SK-N-SH (cell line): Measurements from ENCODE around the gene SPRED2. TPM values are rescaled to one million over a fixed set of nuclear protein-coding genes. Genes with fewer than 3 reads are reported as not detected.

ENCODE experiments used
- CTCF ChIA-PET: fragments of 300-600, 350-600 bp; formaldehyde crosslinking; extraction: SDS; loops from one replicate; lab custom pipeline; 2021; lab: Yijun Ruan, JAX
- POLR2A ChIA-PET: fragments of 350-600 bp; sonication (Branson Sonifier 250); formaldehyde crosslinking; extraction: SDS; loops from one replicate; lab custom pipeline; 2020; ENCODE audit warnings: antibody characterized with exemption, inconsistent platforms; lab: Yijun Ruan, JAX
- DNase-seq: peaks from one replicate; pipeline ENCODE4 v3.0.0; 2012
- H2AFZ ChIP-seq: fragments of 200-600 bp; sonication (generic); 2 replicates; pipeline ENCODE4 v1.8.1; 2016; ENCODE audit warnings: antibody characterized with exemption, mild to moderate bottlenecking, low read depth
- H3F3A ChIP-seq: fragments of 200-600 bp; sonication (generic); replicated peaks from 2 replicates; pipeline ENCODE3; 2016; ENCODE audit warnings: antibody characterized with exemption, mild to moderate bottlenecking; ENCODE audit not compliant: insufficient read depth
- H3K27ac ChIP-seq, 2 experiments: fragments of 200-500 bp in 1 of 2; fragments of 200-600 bp in 1 of 2; sonication (Bioruptor generic) in 1 of 2; sonication (generic), shearing (Covaris generic) in 1 of 2; 2 replicates each; pipeline versions ENCODE4 v1.5.1 to v1.6.1; 2014 to 2016; ENCODE audit warnings: low read depth in 2 of 2, inconsistent platforms in 1 of 2, low read length in 1 of 2, mild to moderate bottlenecking in 1 of 2, mixed read lengths in 1 of 2
- H3K27me3 ChIP-seq: fragments of 200-600 bp; sonication (generic), shearing (Covaris generic); 2 replicates; pipeline ENCODE4 v1.6.1; 2016; ENCODE audit warnings: mixed run types; ENCODE audit not compliant: insufficient read depth
- H3K36me3 ChIP-seq, 2 experiments: fragments of 200-500 bp in 1 of 2; fragments of 200-600 bp in 1 of 2; sonication (Bioruptor generic) in 1 of 2; sonication (generic) in 1 of 2; replicated peaks in 1 of 2; 2 replicates each; pipeline versions ENCODE3 to v1.5.1; 2014 to 2016; ENCODE audit warnings: low read length in 1 of 2, mild to moderate bottlenecking in 1 of 2; ENCODE audit not compliant: insufficient read depth in 2 of 2, control insufficient read depth in 1 of 2
- H3K4me1 ChIP-seq, 2 experiments: fragments of 200-500 bp in 1 of 2; fragments of 200-600 bp in 1 of 2; sonication (Bioruptor generic) in 1 of 2; sonication (generic), shearing (Covaris generic) in 1 of 2; 2 replicates each; pipeline versions ENCODE4 v1.5.1 to v1.6.1; 2014 to 2016; ENCODE audit warnings: low read depth in 1 of 2, low read length in 1 of 2, mixed run types in 1 of 2; ENCODE audit not compliant: insufficient read depth in 2 of 2, control insufficient read depth in 1 of 2
- H3K4me2 ChIP-seq: fragments of 200-600 bp; sonication (generic), shearing (Covaris generic); 2 replicates; pipeline ENCODE4 v1.6.1; 2017; ENCODE audit warnings: mixed run types
- H3K4me3 ChIP-seq, 2 experiments: fragments of 200-500 bp in 1 of 2; fragments of 200-600 bp in 1 of 2; sonication (Bioruptor generic) in 1 of 2; sonication (generic), shearing (Covaris generic) in 1 of 2; 2 replicates each; pipeline versions ENCODE4 v1.5.1 to v1.8.1; 2014 to 2016; ENCODE audit warnings: low read depth in 2 of 2, inconsistent platforms in 1 of 2, low read length in 1 of 2, mild to moderate bottlenecking in 1 of 2, mixed read lengths in 1 of 2, moderate library complexity in 1 of 2
- H3K79me2 ChIP-seq: fragments of 200-600 bp; sonication (generic); 2 replicates; pipeline ENCODE4 v1.8.1; 2017; ENCODE audit warnings: mild to moderate bottlenecking; ENCODE audit not compliant: insufficient read depth
- H3K9ac ChIP-seq: fragments of 200-600 bp; sonication (generic); 2 replicates; pipeline ENCODE4 v1.6.1; 2017; ENCODE audit warnings: mixed run types
- H3K9me2 ChIP-seq: fragments of 200-600 bp; sonication (generic); 2 replicates; pipeline ENCODE4 v1.6.1; 2017; ENCODE audit warnings: mixed run types
- H3K9me3 ChIP-seq: fragments of 200-600 bp; sonication (generic); 2 replicates; pipeline ENCODE4 v1.6.1; 2017; ENCODE audit warnings: mixed run types, mild to moderate bottlenecking, moderate library complexity
- H4K20me1 ChIP-seq: fragments of 200-600 bp; sonication (generic); 2 replicates; pipeline ENCODE4 v1.6.1; 2017; ENCODE audit warnings: mild to moderate bottlenecking, mixed run types; ENCODE audit not compliant: insufficient read depth
- ELF1 ChIP-seq: IDR thresholded peaks from 2 replicates; pipeline ENCODE4 v1.4.0; 2012
- EP300 ChIP-seq, 2 experiments: IDR thresholded peaks; 2 replicates each; pipeline versions ENCODE4 v1.4.0 to v1.6.1; 2012; ENCODE audit warnings: borderline replicate concordance in 1 of 2, low read depth in 1 of 2, low read length in 1 of 2
- EZH2phosphoT487 ChIP-seq: fragments of 200-600 bp; sonication (generic); IDR thresholded peaks from 2 replicates; pipeline ENCODE4 v1.6.1; 2017; ENCODE audit warnings: low read depth, mixed run types, mild to moderate bottlenecking, antibody characterized with exemption, moderate library complexity, borderline replicate concordance
- FOSL2 ChIP-seq: IDR thresholded peaks from 2 replicates; pipeline ENCODE4 v1.4.0; 2012; ENCODE audit warnings: low read depth, mild to moderate bottlenecking, moderate library complexity, borderline replicate concordance
- FOXJ3 ChIP-seq: sonication (generic); formaldehyde crosslinking; IDR thresholded peaks from 2 replicates; pipeline ENCODE4 v1.5.1; 2020; ENCODE audit warnings: mild to moderate bottlenecking, missing genetic modification reagents
- FOXM1 ChIP-seq: IDR thresholded peaks from 2 replicates; pipeline ENCODE4 v1.4.0; 2012; ENCODE audit warnings: low read depth, mild to moderate bottlenecking
- GABPA ChIP-seq: IDR thresholded peaks from 2 replicates; pipeline ENCODE4 v1.4.0; 2012; ENCODE audit warnings: low read depth, mild to moderate bottlenecking
- GATA2 ChIP-seq: sonication (generic); formaldehyde crosslinking; IDR thresholded peaks from 2 replicates; pipeline ENCODE4 v1.5.0; 2020; ENCODE audit warnings: mild to moderate bottlenecking, missing genetic modification reagents
- JUND ChIP-seq: IDR thresholded peaks from 2 replicates; pipeline ENCODE4 v1.4.0; 2012
- MEF2A ChIP-seq: IDR thresholded peaks from 2 replicates; pipeline ENCODE4 v1.4.0; 2012; ENCODE audit warnings: low read depth, borderline replicate concordance
- MXI1 ChIP-seq: IDR thresholded peaks from 2 replicates; pipeline ENCODE4 v1.6.1; 2012; ENCODE audit warnings: mild to moderate bottlenecking, low read depth, low read length, improper control_type of control experiment
- NRF1 ChIP-seq: IDR thresholded peaks from 2 replicates; pipeline ENCODE4 v1.6.1; 2012; ENCODE audit warnings: low read depth, mild to moderate bottlenecking, low read length
- POLR2AphosphoS5 ChIP-seq: IDR thresholded peaks from 2 replicates; pipeline ENCODE4 v1.6.1; 2012; ENCODE audit warnings: low read depth, low read length
- RAD21 ChIP-seq: IDR thresholded peaks from 2 replicates; pipeline ENCODE4 v1.6.1; 2012; ENCODE audit warnings: mild to moderate bottlenecking, low read length
- RCOR1 ChIP-seq: fragments of 150-350 bp; IDR thresholded peaks from 2 replicates; pipeline ENCODE4 v1.6.1; 2017; ENCODE audit warnings: antibody characterized with exemption, low read length
- RFX5 ChIP-seq: IDR thresholded peaks from 2 replicates; pipeline ENCODE4 v1.6.1; 2012; ENCODE audit warnings: mild to moderate bottlenecking, improper control_type of control experiment, low read length
- RXRA ChIP-seq: IDR thresholded peaks from 2 replicates; pipeline ENCODE4 v1.4.0; 2012; ENCODE audit warnings: low read depth, mild to moderate bottlenecking, borderline replicate concordance
- SMC3 ChIP-seq: IDR thresholded peaks from 2 replicates; pipeline ENCODE4 v1.6.1; 2012; ENCODE audit warnings: low read depth, low read length, improper control_type of control experiment
- TAF1 ChIP-seq: IDR thresholded peaks from 2 replicates; pipeline ENCODE4 v1.6.1; 2012; ENCODE audit warnings: low read depth, mild to moderate bottlenecking, low read length, moderate library complexity, borderline replicate concordance
- TEAD4 ChIP-seq: IDR thresholded peaks from 2 replicates; pipeline ENCODE4 v1.4.0; 2012; ENCODE audit warnings: mild to moderate bottlenecking, borderline replicate concordance; ENCODE audit not compliant: insufficient read depth
- YY1 ChIP-seq: IDR thresholded peaks from 2 replicates; pipeline ENCODE4 v1.4.0; 2012; ENCODE audit warnings: low read depth, mild to moderate bottlenecking
- WGBS: methylation state at CpG from one replicate; pipeline ENCODE4 v1.1.6; 2017; ENCODE audit warnings: low lambda C conversion rate; 5-methylcytosine and 5-hydroxymethylcytosine counted together
- polyA plus RNA-seq, 3 experiments: library from polyadenylated mRNA; depleted of rRNA; stranded (reverse); fragments of >200 nt; gene quantifications; 2 replicates each; pipeline ENCODE4 v1.2.3, GENCODE V29; 2012
- TF ChIP-seq, protein P1 (sequence below): IDR thresholded peaks from 2 replicates; pipeline ENCODE4; 2012
- TF ChIP-seq, protein P2 (sequence below): fragments of 200-600 bp; sonication (generic); IDR thresholded peaks from 2 replicates; pipeline ENCODE4 v1.6.1; 2017; ENCODE audit warnings: antibody characterized with exemption, mild to moderate bottlenecking, moderate library complexity
- TF ChIP-seq, protein P3 (sequence below): fragments of 150-350 bp; IDR thresholded peaks from 2 replicates; pipeline ENCODE4 v1.6.1; 2016; ENCODE audit warnings: mild to moderate bottlenecking, low read depth, low read length
- TF ChIP-seq, protein P4 (sequence below): fragments of 150-350 bp; IDR thresholded peaks from 2 replicates; pipeline ENCODE4 v1.6.1; 2017; ENCODE audit warnings: antibody characterized with exemption, low read length, low read depth, borderline replicate concordance
- TF ChIP-seq, protein P5 (sequence below): IDR thresholded peaks from 2 replicates; pipeline ENCODE4 v1.4.0; 2012; ENCODE audit warnings: low read depth
- TF ChIP-seq, protein P6 (sequence below): IDR thresholded peaks from 2 replicates; pipeline ENCODE4 v1.4.0; 2012; ENCODE audit warnings: low read depth, borderline replicate concordance
- TF ChIP-seq, protein P7 (sequence below): IDR thresholded peaks from 2 replicates; pipeline ENCODE4 v1.4.0; 2012; ENCODE audit warnings: low read depth, borderline replicate concordance

Gene SPRED2
- polyA plus RNA-seq, 1 of the 3 experiments (the other 2 are of a cell fraction) = 21.9 TPM

DNA sequence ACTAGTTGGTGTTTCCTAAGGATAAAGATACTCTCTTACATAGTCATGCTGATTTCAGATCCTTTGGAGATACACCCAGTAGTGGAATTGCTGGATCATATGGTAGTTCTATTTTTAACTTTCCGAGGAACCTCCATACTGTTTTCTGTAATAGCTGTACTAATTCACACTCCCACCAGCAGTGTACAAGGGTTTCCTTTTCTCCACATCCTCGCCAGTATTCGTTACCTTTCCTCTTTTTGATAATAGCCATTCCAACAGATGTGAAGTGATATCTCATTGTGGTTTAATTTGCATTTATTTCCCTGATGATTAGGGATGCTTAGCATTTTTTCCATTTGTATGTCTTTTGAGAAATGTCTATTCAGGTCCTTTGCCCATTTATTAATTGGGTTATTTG lies 170.7 kb downstream of the SPRED2 start:
- peak overlapping the region; percentile 7 to 65; a peak in 3 of 4 replicates for H3K27ac ChIP-seq
- no peaks in the 10 kb centered on the region for H3K27me3 ChIP-seq
- no peak overlapping the region for H3K9ac ChIP-seq
- DNase-seq = no peak
- no peaks in the 10 kb centered on the region for H3K9me2 ChIP-seq
- no peaks in the 10 kb centered on the region for H3K9me3 ChIP-seq
- peaks cover 70% of the 10 kb centered on the region for H4K20me1 ChIP-seq
- peaks cover 96% of the 10 kb centered on the region for H3K79me2 ChIP-seq
- peaks cover 2 to 35% of the 10 kb centered on the region in 2 experiments; a peak in 3 of 4 replicates for H3K4me1 ChIP-seq
- H3K4me2 ChIP-seq = peak overlapping the region; percentile 20; the same call in 1 of the 2 replicates
- POLR2A ChIA-PET = no interaction called here
- H3K4me3 ChIP-seq = no peak overlapping the region
- H2AFZ ChIP-seq = no peak overlapping the region
- WGBS = 32% methylated on average over 3 of the region's 3 CpGs
- peaks cover 52% of the 10 kb centered on the region for H3F3A ChIP-seq
- CTCF ChIA-PET = interaction anchor here (1.3 kb wide), 1 partner anchor 75 kb away, joined by 3 read pairs; no protein-coding TSS in a partner anchor
- peaks cover 23 to 57% of the 10 kb centered on the region in 2 experiments for H3K36me3 ChIP-seq
- no peak for TF ChIP-seq YY1
- TF ChIP-seq, protein P1, sequence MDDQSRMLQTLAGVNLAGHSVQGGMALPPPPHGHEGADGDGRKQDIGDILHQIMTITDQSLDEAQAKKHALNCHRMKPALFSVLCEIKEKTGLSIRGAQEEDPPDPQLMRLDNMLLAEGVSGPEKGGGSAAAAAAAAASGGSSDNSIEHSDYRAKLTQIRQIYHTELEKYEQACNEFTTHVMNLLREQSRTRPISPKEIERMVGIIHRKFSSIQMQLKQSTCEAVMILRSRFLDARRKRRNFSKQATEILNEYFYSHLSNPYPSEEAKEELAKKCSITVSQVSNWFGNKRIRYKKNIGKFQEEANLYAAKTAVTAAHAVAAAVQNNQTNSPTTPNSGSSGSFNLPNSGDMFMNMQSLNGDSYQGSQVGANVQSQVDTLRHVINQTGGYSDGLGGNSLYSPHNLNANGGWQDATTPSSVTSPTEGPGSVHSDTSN = peak; percentile 61; the same call in 1 of the 2 replicates
- TF ChIP-seq, protein P2, sequence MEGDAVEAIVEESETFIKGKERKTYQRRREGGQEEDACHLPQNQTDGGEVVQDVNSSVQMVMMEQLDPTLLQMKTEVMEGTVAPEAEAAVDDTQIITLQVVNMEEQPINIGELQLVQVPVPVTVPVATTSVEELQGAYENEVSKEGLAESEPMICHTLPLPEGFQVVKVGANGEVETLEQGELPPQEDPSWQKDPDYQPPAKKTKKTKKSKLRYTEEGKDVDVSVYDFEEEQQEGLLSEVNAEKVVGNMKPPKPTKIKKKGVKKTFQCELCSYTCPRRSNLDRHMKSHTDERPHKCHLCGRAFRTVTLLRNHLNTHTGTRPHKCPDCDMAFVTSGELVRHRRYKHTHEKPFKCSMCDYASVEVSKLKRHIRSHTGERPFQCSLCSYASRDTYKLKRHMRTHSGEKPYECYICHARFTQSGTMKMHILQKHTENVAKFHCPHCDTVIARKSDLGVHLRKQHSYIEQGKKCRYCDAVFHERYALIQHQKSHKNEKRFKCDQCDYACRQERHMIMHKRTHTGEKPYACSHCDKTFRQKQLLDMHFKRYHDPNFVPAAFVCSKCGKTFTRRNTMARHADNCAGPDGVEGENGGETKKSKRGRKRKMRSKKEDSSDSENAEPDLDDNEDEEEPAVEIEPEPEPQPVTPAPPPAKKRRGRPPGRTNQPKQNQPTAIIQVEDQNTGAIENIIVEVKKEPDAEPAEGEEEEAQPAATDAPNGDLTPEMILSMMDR = no peak
- TF ChIP-seq FOXJ3 = no peak
- no peak for TF ChIP-seq TEAD4
- TF ChIP-seq GABPA = no peak
- no peak for TF ChIP-seq RFX5
- TF ChIP-seq FOXM1 = no peak
- TF ChIP-seq ELF1 = no peak
- TF ChIP-seq, protein P3, sequence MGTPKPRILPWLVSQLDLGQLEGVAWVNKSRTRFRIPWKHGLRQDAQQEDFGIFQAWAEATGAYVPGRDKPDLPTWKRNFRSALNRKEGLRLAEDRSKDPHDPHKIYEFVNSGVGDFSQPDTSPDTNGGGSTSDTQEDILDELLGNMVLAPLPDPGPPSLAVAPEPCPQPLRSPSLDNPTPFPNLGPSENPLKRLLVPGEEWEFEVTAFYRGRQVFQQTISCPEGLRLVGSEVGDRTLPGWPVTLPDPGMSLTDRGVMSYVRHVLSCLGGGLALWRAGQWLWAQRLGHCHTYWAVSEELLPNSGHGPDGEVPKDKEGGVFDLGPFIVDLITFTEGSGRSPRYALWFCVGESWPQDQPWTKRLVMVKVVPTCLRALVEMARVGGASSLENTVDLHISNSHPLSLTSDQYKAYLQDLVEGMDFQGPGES = no peak
- TF ChIP-seq EP300 (IDR thresholded peaks at IDR 0.05; ENCODE audit: borderline replicate concordance in 1 of 2, low read depth in 1 of 2, low read length in 1 of 2) = peak; percentile 28 to 55; a peak in 2 of 4 replicates
- no peak for TF ChIP-seq EZH2phosphoT487
- no peak for TF ChIP-seq FOSL2
- TF ChIP-seq, protein P4, sequence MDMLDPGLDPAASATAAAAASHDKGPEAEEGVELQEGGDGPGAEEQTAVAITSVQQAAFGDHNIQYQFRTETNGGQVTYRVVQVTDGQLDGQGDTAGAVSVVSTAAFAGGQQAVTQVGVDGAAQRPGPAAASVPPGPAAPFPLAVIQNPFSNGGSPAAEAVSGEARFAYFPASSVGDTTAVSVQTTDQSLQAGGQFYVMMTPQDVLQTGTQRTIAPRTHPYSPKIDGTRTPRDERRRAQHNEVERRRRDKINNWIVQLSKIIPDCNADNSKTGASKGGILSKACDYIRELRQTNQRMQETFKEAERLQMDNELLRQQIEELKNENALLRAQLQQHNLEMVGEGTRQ = no peak
- TF ChIP-seq, protein P5, sequence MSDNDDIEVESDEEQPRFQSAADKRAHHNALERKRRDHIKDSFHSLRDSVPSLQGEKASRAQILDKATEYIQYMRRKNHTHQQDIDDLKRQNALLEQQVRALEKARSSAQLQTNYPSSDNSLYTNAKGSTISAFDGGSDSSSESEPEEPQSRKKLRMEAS = no peak
- TF ChIP-seq GATA2 (CRISPR knock-in tag) = no peak
- TF ChIP-seq POLR2AphosphoS5 = no peak
- no peak for TF ChIP-seq RXRA
- TF ChIP-seq JUND = no peak; the same call in 1 of the 2 replicates
- TF ChIP-seq TAF1 = no peak
- TF ChIP-seq RAD21 = no peak
- no peak for TF ChIP-seq RCOR1
- no peak for TF ChIP-seq SMC3
- TF ChIP-seq MEF2A = peak; percentile 65
- TF ChIP-seq, protein P6, sequence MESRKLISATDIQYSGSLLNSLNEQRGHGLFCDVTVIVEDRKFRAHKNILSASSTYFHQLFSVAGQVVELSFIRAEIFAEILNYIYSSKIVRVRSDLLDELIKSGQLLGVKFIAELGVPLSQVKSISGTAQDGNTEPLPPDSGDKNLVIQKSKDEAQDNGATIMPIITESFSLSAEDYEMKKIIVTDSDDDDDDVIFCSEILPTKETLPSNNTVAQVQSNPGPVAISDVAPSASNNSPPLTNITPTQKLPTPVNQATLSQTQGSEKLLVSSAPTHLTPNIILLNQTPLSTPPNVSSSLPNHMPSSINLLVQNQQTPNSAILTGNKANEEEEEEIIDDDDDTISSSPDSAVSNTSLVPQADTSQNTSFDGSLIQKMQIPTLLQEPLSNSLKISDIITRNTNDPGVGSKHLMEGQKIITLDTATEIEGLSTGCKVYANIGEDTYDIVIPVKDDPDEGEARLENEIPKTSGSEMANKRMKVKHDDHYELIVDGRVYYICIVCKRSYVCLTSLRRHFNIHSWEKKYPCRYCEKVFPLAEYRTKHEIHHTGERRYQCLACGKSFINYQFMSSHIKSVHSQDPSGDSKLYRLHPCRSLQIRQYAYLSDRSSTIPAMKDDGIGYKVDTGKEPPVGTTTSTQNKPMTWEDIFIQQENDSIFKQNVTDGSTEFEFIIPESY = no peak
- TF ChIP-seq, protein P7, sequence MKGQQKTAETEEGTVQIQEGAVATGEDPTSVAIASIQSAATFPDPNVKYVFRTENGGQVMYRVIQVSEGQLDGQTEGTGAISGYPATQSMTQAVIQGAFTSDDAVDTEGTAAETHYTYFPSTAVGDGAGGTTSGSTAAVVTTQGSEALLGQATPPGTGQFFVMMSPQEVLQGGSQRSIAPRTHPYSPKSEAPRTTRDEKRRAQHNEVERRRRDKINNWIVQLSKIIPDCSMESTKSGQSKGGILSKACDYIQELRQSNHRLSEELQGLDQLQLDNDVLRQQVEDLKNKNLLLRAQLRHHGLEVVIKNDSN = no peak
- TF ChIP-seq NRF1 = no peak
- no peak for TF ChIP-seq MXI1
